Prostate gland (tissue), 2 donors: ENCODE data around the gene ZNF879. TPM values are rescaled to one million over a fixed set of nuclear protein-coding genes. Genes with fewer than 3 reads are reported as not detected.

Experiments
- DNase-seq: peaks from one replicate; pipeline ENCODE4 v3.0.0-alpha.2; 2019; ENCODE audit warnings: low spot score
- H3K27ac ChIP-seq, 2 donors: fragments of 200-600 bp; sonication (generic); 2 replicates each; pipeline ENCODE4 v1.5.1; 2017 to 2019
- H3K27me3 ChIP-seq: fragments of 200-600 bp; sonication (generic); replicated peaks from 2 replicates; pipeline ENCODE4 v1.5.1; 2019; ENCODE audit not compliant: insufficient read depth
- H3K36me3 ChIP-seq, 2 donors: fragments of 200-600 bp; sonication (generic); 1 replicate in 1 of 2; 2 replicates in 1 of 2; pipeline versions ENCODE4 v1.5.1 to v1.8.1; 2017 to 2019
- H3K4me1 ChIP-seq: fragments of 200-600 bp; sonication (generic); replicated peaks from 2 replicates; pipeline ENCODE4 v1.5.1; 2019
- H3K4me3 ChIP-seq, 2 donors: fragments of 200-600 bp; sonication (generic); 2 replicates each; pipeline ENCODE4 v1.5.1; 2017 to 2019
- H3K9me3 ChIP-seq: fragments of 200-600 bp; sonication (generic); 2 replicates; pipeline ENCODE4 v1.5.1; 2017
- POLR2A ChIP-seq: fragments of 450-650 bp; IDR thresholded peaks from one replicate; pipeline ENCODE4 v1.6.1; 2016; ENCODE audit warnings: antibody characterized with exemption, mild to moderate bottlenecking
- POLR2AphosphoS5 ChIP-seq: sonication (generic); formaldehyde crosslinking; IDR thresholded peaks from one replicate; pipeline ENCODE4 v1.6.1; 2017; ENCODE audit warnings: antibody characterized with exemption
- WGBS: methylation state at CpG from one replicate; pipeline ENCODE4 v1.1.5; 2018; 5-methylcytosine and 5-hydroxymethylcytosine counted together
- intact Hi-C: fragments of 100-400 bp; cut with DNase I; formaldehyde crosslinking; loops from one replicate; pipeline ENCODE4 v1.14.2; 2022
- total RNA-seq, 2 donors: library from RNA; depleted of rRNA; stranded (reverse); fragments of >200 nt; gene quantifications; one replicate each; pipeline ENCODE4 v1.1.0, GENCODE V29; 2016
- TF ChIP-seq, protein P1 (sequence below), 4 experiments: fragments of 200-600 bp in 2 of 4; fragments of 450-650 bp in 2 of 4; sonication (generic) in 2 of 4; IDR thresholded peaks; 1 replicate in 3 of 4; 2 replicates in 1 of 4; pipeline ENCODE4 v1.5.1; 2016 to 2019; ENCODE audit warnings: antibody characterized with exemption in 4 of 4, mild to moderate bottlenecking in 2 of 4, moderate library complexity in 2 of 4

ZNF879 gene
- total RNA-seq, 2 donors from 2014 or later, result 6.6 to 18.1 TPM

DNA sequence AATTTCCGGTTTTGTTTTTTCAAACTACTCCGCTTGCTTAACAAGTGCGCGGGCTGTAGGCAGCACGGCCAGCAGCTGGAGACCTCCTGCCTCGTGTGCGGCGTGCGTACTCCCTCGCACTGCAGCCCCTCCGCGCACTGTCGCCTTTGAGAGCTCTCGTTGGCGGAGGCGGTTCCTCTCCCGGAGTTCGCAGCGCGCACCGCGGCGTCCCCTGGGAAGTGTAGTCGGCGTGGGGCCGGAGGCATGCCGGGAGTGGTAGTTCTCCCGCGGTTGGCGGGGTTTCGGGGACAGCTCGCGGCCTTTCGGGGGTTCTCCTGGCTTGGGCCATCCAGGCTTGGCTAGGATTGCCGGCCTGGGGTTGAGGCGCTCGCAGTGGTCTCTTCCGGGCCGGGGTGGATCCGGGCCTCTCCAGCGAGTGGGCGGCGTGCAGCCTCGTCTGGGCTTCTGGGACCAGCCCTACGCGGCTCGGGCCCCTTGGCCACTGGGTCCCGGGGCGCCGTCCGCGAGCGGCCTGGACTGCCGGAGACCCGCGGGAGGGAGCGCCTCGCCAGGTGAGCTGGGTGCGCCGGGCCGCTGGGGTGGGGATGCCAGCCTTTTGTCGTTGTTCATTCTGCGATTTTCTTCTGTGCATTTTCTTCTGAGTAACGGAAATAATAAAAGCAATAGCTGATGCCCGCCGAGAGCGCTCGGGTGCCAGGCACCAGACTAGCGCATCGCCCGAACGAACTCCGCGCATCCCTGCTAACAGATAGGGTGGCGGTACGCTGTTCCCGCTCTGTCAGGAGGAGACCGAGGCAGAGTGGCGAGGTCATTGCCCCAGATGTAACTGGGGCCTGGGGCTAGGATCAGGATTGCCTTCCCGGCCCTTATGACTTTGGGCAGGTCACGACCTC, 36.8 kb downstream of the ZNF879 start, which contains the start of gene ZNF354C:
ZNF354C (plus strand) TSS at position 258 of the 893 bp plus-strand sequence. CDS start 1,696 bp downstream, outside the sequence.
- 3% methylated on average over 60 of the region's 81 CpGs for WGBS
- Histone ChIP-seq H3K36me3 (no peaks in the 10 kb centered on the region), H3K27ac (peak within 1 kb of the TSS; percentile 80 to 83), H3K4me1 (no peaks in the 10 kb centered on the region), H3K27me3 (no peaks in the 10 kb centered on the region), H3K9me3 (no peaks in the 10 kb centered on the region), H3K4me3 (peak within 1 kb of the TSS; percentile 83 to 89)
- intact Hi-C loops, result loop anchor here (5.0 kb wide), 1 partner anchor 38 kb away; the partner anchor contains the start of gene ZNF879
- TF ChIP-seq POLR2AphosphoS5 (peak; percentile 93), POLR2A (no peak)
- peak; percentile 79 for DNase-seq

DNA sequence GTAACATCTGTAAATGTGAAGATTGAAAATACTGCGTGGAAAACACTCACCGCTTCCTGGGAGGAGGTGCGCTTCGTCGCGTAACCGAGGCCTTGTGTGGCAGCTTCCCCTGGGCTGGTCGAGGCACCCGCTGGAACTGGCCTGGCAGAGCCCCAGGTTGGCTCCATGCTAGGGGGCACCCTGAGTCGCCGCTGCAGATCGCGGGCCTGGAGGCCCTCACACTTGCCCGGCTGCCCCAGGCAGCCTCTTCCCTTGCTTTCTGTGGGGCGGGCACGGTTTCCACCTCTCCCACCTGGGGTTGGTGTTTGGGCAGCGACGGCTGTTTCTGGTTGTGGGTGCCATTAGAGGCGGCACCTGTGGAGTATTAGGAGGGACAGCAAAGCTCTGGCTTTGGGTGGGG, 37.4 kb downstream of the ZNF879 start:
- H3K9me3 ChIP-seq, result no peaks in the 10 kb centered on the region
- H3K27ac ChIP-seq, result no peak overlapping the region
- intact Hi-C loops, result loop anchor here (5.0 kb wide), 1 partner anchor 39 kb away; the partner anchor contains the start of gene ZNF879
- no peaks in the 10 kb centered on the region for H3K4me1 ChIP-seq
- H3K27me3 ChIP-seq, result no peaks in the 10 kb centered on the region
- H3K36me3 ChIP-seq, result no peaks in the 10 kb centered on the region
- no peak for DNase-seq
- TF ChIP-seq POLR2A, result no peak
- no peak for TF ChIP-seq POLR2AphosphoS5
- TF ChIP-seq, protein P1, sequence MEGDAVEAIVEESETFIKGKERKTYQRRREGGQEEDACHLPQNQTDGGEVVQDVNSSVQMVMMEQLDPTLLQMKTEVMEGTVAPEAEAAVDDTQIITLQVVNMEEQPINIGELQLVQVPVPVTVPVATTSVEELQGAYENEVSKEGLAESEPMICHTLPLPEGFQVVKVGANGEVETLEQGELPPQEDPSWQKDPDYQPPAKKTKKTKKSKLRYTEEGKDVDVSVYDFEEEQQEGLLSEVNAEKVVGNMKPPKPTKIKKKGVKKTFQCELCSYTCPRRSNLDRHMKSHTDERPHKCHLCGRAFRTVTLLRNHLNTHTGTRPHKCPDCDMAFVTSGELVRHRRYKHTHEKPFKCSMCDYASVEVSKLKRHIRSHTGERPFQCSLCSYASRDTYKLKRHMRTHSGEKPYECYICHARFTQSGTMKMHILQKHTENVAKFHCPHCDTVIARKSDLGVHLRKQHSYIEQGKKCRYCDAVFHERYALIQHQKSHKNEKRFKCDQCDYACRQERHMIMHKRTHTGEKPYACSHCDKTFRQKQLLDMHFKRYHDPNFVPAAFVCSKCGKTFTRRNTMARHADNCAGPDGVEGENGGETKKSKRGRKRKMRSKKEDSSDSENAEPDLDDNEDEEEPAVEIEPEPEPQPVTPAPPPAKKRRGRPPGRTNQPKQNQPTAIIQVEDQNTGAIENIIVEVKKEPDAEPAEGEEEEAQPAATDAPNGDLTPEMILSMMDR (IDR thresholded peaks at IDR 0.05), result no peak
- peak overlapping the region; percentile 83 to 89 for H3K4me3 ChIP-seq
- WGBS, result 69% methylated on average over 19 of the region's 19 CpGs

DNA sequence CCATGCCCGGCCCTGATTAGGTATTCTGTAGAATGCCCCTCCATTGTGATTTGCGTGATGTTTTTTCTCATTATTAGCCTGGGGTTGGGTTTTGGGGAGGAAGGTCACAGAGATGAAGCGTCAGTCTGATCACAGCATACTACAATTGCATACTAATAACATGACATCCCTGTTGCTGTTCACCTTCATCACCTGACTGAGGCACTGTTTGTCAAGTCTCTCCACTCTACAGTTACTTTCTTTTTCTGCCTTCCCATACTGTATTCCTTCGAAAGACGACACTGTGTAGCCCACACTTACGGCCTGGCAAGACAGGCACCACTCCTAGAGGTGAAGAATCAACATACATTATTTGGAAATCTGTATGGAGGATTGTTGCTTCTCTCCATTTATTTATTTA, 42.1 kb downstream of the ZNF879 start:
- no peak for DNase-seq
- WGBS, result over 99% methylated on average over 6 of the region's 6 CpGs
- no peaks in the 10 kb centered on the region for H3K9me3 ChIP-seq
- intact Hi-C loops, result no loop called here
- H3K4me1 ChIP-seq, result no peaks in the 10 kb centered on the region
- H3K27me3 ChIP-seq, result no peaks in the 10 kb centered on the region
- no peak overlapping the region for H3K27ac ChIP-seq
- H3K4me3 ChIP-seq, result no peak overlapping the region
- H3K36me3 ChIP-seq, result peaks cover 0 to 5% of the 10 kb centered on the region in 2 donors
- TF ChIP-seq POLR2A (no peak), POLR2AphosphoS5 (no peak)
- TF ChIP-seq, protein P1 (IDR thresholded peaks at IDR 0.05), result no peak

DNA sequence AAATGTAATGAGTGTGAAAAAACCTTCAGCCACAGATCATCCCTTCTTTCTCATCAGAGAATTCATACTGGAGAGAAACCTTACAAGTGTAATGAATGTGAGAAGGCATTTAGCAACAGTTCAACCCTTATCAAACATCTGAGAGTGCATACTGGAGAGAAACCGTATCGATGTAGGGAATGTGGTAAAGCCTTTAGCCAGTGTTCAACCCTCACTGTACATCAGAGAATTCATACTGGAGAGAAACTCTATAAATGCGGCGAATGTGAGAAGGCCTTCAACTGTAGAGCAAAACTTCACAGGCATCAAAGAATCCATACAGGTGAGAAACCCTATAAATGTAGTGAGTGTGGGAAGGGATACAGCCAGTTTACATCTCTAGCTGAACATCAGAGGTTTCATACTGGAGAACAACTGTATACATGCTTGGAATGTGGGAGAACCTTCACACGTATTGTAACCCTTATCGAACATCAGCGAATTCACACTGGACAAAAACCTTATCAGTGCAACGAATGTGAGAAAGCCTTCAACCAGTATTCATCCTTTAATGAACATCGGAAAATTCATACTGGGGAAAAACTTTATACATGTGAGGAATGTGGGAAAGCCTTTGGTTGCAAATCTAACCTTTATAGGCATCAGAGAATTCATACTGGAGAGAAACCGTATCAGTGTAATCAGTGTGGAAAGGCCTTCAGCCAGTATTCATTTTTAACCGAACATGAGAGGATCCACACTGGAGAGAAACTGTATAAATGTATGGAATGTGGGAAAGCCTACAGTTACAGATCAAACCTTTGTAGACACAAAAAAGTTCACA, 55.8 kb downstream of the ZNF879 start:
- Histone ChIP-seq H3K27ac (no peak overlapping the region), H3K9me3 (peaks cover 19% of the 10 kb centered on the region), H3K36me3 (peaks cover 6 to 36% of the 10 kb centered on the region in 2 donors), H3K4me3 (no peak overlapping the region), H3K4me1 (no peaks in the 10 kb centered on the region), H3K27me3 (no peaks in the 10 kb centered on the region)
- no peak for DNase-seq
- intact Hi-C loops, result no loop called here
- 98% methylated on average over 11 of the region's 11 CpGs for WGBS
- TF ChIP-seq POLR2AphosphoS5 (no peak), POLR2A (no peak)
- TF ChIP-seq, protein P1 (IDR thresholded peaks at IDR 0.05), result no peak

DNA sequence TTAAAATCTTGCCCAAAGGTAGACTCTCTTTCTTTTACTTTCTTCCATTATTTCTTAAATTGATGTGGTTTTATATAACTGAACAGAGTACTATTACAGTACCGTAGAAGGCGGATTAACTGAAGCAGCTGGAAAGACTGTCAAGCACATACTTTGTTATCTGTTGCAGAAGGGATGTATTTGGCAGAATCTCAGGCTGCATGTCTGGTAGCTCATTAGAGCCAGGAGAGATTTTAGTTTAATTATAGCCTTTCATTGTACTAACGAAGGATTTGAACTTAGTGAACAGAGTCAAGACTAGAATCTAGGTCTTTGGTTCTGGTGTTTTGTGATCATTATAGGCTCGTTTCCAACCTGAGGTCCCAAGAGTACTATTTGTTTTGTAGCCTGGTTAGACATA, 57.1 kb downstream of the ZNF879 start:
- TF ChIP-seq, protein P1 (IDR thresholded peaks at IDR 0.05), result no peak
- TF ChIP-seq POLR2AphosphoS5 (no peak), POLR2A (no peak)
- H3K4me3 ChIP-seq, result no peak overlapping the region
- no peak overlapping the region for H3K27ac ChIP-seq
- peaks cover 6 to 36% of the 10 kb centered on the region in 2 donors for H3K36me3 ChIP-seq
- no peaks in the 10 kb centered on the region for H3K4me1 ChIP-seq
- intact Hi-C loops, result no loop called here
- peaks cover 19% of the 10 kb centered on the region for H3K9me3 ChIP-seq
- no peak for DNase-seq
- no peaks in the 10 kb centered on the region for H3K27me3 ChIP-seq
- 96% methylated on average over 4 of the region's 4 CpGs for WGBS
